CD4-positive, alpha-beta T cell treated with Interleukin-15 for 4 hours (primary cell): ENCODE results near the gene KIF5A.

Experiments used
- DNase-seq: peaks from one replicate; pipeline ENCODE4 v3.0.0-alpha.2; 2020; ENCODE audit warnings: low spot score

The KIF5A gene

DNA sequence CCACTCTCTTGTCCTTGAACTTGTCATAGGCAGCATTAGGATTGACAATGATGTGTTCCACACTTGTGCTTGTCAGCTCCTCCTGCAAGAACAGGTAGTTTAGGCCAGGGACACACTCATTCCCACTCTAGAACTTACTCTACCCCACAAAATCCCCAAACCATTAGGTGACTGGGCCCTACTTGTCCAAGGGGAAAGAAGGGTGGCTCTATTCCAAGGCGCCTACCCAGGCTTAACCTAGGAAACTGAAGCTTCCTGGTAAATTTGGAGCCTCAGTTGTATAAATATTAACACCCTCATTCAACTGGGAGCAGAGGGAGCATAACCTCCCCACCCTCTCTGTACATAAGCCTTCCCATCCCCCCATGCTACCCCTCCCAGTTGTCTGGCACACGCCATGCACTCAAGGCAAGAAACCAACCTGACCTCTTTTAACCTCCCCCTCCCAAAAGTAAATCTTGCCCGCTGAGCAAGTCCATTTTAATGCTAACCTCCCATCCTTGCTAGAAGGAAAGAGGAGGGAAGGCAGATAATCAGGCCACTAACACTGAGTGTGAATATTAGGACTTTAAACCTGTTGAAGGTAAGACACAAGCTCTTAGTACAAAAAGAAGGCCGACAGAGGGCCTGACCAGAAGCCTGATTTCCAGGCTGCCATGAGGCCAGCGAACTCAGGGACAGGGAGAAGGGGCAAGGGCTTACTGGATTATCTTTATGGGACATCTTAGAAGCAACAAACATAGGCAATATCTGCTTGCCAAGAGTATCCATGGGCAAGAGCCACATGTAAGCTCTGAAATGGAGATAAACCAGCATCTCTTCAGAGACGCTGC, 13.9 kb upstream of the KIF5A start:
- no peak for DNase-seq

GRCh38 chr12:57536597-57536942, 13.3 kb upstream of the KIF5A start:
- DNase-seq = no peak

GRCh38 chr12:57539134-57539768, 10.6 kb upstream of the KIF5A start:
- no peak for DNase-seq

DNA sequence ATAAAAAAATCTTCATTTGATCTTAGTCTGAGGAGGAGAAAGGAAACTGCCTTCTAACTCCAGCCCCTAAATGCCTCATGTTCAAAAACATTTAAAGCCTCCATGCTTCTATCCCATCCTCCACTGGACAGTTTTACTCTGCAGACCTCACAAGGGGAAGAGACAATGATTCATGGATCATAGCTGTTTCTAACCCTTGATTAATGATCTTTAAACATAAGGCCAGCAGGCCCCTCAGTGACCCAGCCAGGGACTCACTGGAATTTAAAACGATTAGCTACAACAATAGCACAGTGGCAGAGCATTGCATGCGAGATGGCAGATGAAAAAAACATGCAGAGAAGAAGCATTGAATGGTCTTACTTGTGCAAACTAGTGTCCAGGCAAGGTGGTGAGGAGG, 8.8 kb upstream of the KIF5A start:
- no peak for DNase-seq

GRCh38 chr12:57541717-57542116, 8.1 kb upstream of the KIF5A start:
- no peak for DNase-seq

- no peak for DNase-seq
Observed at GRCh38 chr12:57543581-57543980, 6.3 kb upstream of the KIF5A start.

DNA sequence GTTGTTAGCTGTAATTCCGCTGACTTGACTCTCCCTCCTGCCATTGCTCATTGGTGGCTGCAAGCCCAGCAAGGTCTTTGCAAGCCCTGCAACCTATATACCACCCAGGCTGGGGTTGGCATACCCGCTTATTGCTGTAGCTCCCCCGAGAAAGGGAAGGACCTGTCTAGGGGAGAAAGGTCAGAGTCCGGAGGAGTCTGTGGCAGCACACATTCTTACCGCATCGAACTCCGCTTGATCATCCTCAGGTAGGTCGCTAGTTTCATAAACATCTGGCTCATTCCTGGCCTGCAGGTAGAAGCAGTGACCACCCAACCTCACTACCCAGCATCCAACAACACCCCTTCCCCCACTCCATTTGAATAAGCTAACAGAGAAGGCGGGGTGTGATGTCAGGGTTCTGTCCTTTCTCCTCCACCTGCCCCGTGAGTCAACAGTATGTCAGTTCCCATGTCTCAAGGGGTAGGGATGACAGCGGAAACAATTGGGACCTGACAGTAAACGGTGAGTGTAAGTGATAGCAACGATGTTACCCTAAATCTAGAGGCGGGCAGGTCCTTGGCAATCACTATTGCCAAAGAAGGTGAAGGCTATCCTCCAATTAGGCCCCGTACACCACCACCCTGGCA, 3.9 kb upstream of the KIF5A start:
- DNase-seq = no peak

GRCh38 chr12:57546438-57547287, 3.2 kb upstream of the KIF5A start, which contains the start of gene DCTN2:
DCTN2 (minus strand) TSS chr12:57547192; CDS start chr12:57547063, 129 bp downstream.
- DNase-seq = peak; percentile 96

GRCh38 chr12:57547288-57548012, 2.4 kb upstream of the KIF5A start:
- DNase-seq = no peak

DNA sequence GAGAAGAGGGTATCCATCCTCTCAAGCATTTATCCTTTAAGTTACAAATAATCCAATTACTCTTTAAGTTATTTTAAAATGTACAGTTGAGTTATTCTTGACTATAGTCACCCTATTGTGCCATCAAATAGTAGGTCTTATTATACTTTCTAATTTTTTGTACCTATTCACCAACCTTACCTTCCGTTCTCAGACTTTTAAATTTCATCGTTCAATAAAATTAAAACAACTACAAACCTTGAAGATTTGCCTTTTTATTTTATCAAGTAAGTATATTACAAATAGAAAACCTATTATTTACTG, 1.9 kb upstream of the KIF5A start:
- no peak for DNase-seq

DNA sequence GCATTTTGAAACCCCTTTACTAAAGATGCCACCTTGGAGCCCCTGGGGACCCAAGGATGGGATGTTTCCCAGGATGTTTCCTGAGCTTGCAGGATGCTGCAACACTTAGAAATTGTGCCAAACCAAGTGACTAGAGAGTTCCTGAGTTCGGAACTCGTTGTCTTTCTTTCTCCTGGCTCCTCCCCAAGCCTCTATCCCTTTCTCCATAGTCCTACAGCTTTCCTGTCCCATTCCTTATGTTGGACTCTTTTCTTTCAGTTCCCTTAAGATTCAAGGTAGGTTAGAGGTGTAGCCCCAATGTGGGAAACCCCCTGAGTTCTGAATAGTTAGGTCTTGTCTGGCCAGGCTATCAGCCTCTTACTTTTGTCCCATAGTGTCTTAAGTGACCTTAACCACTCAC, 1.4 kb upstream of the KIF5A start:
- no peak for DNase-seq

DNA sequence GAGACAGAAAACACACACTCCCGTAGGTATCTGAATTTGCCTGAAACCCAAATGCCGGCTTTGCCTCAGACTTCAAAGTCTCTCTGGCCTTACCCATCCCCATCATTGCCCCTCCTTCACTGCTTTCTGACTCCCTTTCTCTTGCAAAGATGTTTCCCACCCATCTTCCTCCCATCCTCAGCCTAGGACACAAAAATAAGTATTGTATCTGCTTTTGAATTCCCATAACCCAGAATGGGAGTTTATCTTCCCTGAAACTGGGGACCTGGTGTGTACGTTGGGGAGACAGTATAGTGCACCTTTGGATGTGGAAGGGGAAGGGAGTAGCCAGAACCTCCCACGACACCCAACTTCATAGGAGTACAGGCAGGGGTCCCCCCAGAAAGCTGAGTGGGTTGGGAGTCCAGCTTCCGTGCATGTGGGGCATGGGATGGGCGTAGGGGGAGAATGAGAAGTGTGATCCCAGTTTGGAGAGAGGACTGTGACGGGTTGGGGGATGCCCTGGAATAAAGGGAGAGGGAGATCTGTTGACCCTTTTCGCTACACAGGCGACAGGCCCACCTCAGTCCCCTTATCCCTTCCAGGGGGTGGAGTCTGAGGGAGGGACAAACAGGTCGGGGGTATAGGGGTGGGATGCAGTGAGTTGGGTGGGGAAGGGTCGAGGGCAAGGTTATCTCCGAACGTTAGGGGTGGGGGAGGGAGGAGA, 488 bp upstream of the KIF5A start:
- DNase-seq = no peak

GRCh38 chr12:57550641-57551549, 1.1 kb downstream of the KIF5A start:
- no peak for DNase-seq

GRCh38 chr12:57551637-57552305, 1.9 kb downstream of the KIF5A start:
- DNase-seq = no peak

DNA sequence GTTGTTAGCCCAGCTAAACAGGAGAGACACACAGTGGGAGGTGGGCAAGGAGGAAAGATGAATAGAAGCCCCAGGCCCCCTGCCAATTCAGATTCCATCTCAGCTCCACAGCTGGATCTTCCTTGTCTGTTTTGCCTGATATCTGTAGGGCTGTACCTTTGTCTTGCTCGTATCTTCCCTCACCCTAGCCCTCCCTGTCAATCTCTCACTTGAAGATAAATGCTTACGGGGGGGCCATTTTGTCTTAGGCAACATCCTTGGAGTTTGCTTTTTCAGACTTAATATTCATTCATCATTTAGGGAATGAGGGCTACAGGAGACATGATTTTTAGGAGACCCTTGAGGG, 2.4 kb downstream of the KIF5A start:
- no peak for DNase-seq

GRCh38 chr12:57552835-57553313, 3.0 kb downstream of the KIF5A start:
- no peak for DNase-seq

DNA sequence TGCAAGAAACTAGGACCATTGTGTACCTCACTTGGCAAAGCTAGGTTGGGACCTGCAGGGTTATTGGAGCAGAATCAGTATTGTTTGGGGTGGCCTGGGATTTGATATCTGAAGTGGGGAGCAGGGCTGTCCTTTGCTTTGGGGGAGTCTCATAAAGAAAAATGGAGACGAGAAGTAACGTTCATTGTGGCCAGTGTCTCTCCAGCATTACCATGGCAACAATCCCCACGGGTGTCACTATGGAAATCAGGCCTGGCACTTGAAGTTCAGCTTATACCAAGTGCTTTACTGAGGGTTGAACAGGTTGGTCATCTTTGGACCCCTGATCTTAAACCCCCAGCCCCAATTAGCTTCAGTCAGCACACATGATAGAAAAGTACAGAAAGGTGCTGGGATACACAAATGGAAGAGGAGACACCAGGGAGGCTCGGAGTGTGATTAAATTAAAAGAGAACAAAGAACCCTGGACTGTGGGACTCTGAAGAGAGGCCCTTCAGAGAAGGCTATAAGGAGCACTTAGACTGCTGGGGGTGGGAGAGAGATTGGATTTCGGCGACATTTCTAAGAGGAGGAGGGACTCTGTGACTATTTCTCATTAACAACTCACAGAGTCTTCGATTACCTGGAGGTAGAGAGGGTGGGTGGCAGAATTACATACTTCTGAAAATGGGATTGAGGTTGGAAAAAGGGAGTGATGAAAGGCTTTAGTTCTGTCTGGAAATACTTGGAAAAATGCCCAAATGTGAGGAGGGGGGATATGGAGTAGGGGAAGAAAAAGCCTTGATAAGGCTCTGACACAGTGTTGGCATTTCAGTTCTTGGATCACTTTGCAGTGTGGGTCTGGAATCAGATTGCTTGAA, 3.7 kb downstream of the KIF5A start:
- DNase-seq = no peak

DNA sequence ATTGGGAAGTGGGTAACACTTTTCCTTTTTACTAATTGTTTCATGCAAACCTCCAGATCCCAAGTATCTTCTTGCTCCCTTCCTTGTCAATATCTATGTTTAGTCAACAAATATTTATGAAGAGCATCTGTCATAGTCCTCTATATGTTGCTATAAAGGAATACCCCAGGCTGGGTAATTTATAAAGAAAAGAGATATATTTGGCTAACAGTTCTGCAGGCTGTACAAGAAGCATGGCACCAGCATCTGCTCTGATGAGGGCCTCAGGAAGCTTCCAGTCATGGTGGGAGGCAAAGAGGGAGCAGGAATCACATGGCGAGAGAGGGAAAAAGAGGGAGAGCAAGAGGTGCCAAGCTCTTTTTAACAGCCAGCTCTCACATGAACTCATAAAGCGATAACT, 4.6 kb downstream of the KIF5A start:
- DNase-seq = no peak

DNA sequence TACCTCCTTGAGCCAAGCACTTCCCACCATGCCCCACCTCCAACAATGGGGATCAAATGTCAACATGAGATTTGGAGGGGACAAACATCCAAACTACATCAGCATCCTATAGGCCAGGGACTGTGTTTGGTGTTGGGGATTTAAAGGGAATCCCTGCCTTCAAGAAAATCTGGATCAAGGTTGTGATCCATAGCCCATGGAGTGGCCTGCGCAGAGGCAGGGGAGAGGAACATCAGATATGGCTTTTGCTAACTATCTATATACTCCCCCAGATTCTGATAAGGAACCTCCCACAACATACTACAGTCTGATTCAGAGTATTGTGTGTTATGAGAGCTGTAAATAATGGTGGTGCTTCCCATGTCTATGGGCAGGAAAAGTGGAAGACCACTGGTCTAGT, 5.1 kb downstream of the KIF5A start:
- DNase-seq = no peak
